Astrocyte (in vitro differentiated cells and primary cell): ENCODE measurements around the gene PLCD3. TPM values are rescaled to one million over a fixed set of nuclear protein-coding genes. Genes with fewer than 3 reads are reported as not detected.
A peak's percentile ranks its signal among the peaks of the same experiment; 100 is the strongest.

Experiments used
- DNase-seq: peaks from one replicate; pipeline ENCODE4 v3.0.0-alpha.2; 2010; ENCODE audit warnings: low read depth
- FAIRE-seq: peaks from 2 replicates; lab custom pipeline; 2011; peaks lifted over from hg19 to GRCh38; lab: Jason Lieb, UNC
- H2AFZ ChIP-seq: 2 replicates; pipeline ENCODE4 v1.6.0; 2012; ENCODE audit warnings: low read depth, low read length, inconsistent platforms
- H3K27ac ChIP-seq: 2 replicates; pipeline ENCODE4 v1.5.1; 2011; ENCODE audit warnings: low read depth, low read length, inconsistent platforms
- H3K27me3 ChIP-seq: 2 replicates; pipeline ENCODE4 v1.6.0; 2011; ENCODE audit warnings: low read length, inconsistent platforms; ENCODE audit not compliant: insufficient read depth
- H3K36me3 ChIP-seq: 2 replicates; pipeline ENCODE4 v1.5.1; 2011; ENCODE audit warnings: low read length, inconsistent platforms; ENCODE audit not compliant: insufficient read depth
- H3K4me1 ChIP-seq: 2 replicates; pipeline ENCODE4 v1.5.1; 2011; ENCODE audit warnings: low read length, inconsistent platforms; ENCODE audit not compliant: insufficient read depth
- H3K4me2 ChIP-seq: 2 replicates; pipeline ENCODE4 v1.6.0; 2012; ENCODE audit warnings: low read length, inconsistent platforms
- H3K4me3 ChIP-seq: 2 replicates; pipeline ENCODE4 v1.5.1; 2011; ENCODE audit warnings: low read depth, mild to moderate bottlenecking, low read length, inconsistent platforms; ENCODE audit not compliant: insufficient read depth
- H3K79me2 ChIP-seq: 2 replicates; pipeline ENCODE4 v1.6.0; 2012; ENCODE audit warnings: mild to moderate bottlenecking, low read length, inconsistent platforms; ENCODE audit not compliant: insufficient read depth
- H3K9ac ChIP-seq: 2 replicates; pipeline ENCODE4 v1.6.0; 2012; ENCODE audit warnings: mild to moderate bottlenecking, low read length, inconsistent platforms
- H3K9me3 ChIP-seq: 2 replicates; pipeline ENCODE4 v1.5.1; 2012; ENCODE audit warnings: low read depth, mild to moderate bottlenecking, low read length, inconsistent platforms; ENCODE audit not compliant: insufficient read depth
- H4K20me1 ChIP-seq: 2 replicates; pipeline ENCODE4 v1.6.0; 2012; ENCODE audit warnings: low read length, inconsistent platforms; ENCODE audit not compliant: insufficient read depth
- H3K27ac Mint-ChIP-seq: one replicate; pipeline ENCODE4 v1.8.0; 2021; ENCODE audit warnings: mild to moderate bottlenecking, mixed read lengths; ENCODE audit not compliant: unreplicated experiment
- H3K27me3 Mint-ChIP-seq: one replicate; pipeline ENCODE4 v1.8.0; 2021; ENCODE audit warnings: low read depth, mixed read lengths; ENCODE audit not compliant: unreplicated experiment
- H3K36me3 Mint-ChIP-seq: one replicate; pipeline ENCODE4 v1.8.0; 2021; ENCODE audit warnings: low read depth, mixed read lengths; ENCODE audit not compliant: unreplicated experiment
- H3K4me1 Mint-ChIP-seq: one replicate; pipeline ENCODE4 v1.8.0; 2021; ENCODE audit warnings: low read depth, mixed read lengths; ENCODE audit not compliant: unreplicated experiment
- H3K4me3 Mint-ChIP-seq: one replicate; pipeline ENCODE4 v1.8.0; 2021; ENCODE audit warnings: mild to moderate bottlenecking, moderate library complexity, mixed read lengths; ENCODE audit not compliant: unreplicated experiment
- H3K9me3 Mint-ChIP-seq: one replicate; pipeline ENCODE4 v1.8.0; 2021; ENCODE audit warnings: mild to moderate bottlenecking, mixed read lengths; ENCODE audit not compliant: unreplicated experiment
- CTCF ChIP-seq: IDR thresholded peaks from 2 replicates; pipeline ENCODE4 v1.5.1; 2011; ENCODE audit warnings: low read depth, mild to moderate bottlenecking, inconsistent platforms, low read length, moderate library complexity; ENCODE audit not compliant: insufficient read depth
- EZH2 ChIP-seq: IDR thresholded peaks from 2 replicates; pipeline ENCODE4 v1.6.1; 2012; ENCODE audit warnings: mild to moderate bottlenecking, low read length, inconsistent platforms; ENCODE audit not compliant: insufficient read depth
- total RNA-seq: library from RNA; stranded (reverse); gene quantifications from 2 replicates; pipeline ENCODE4 v1.2.1, GENCODE V29; 2021

PLCD3 gene
- total RNA-seq, 1 donor from 2014 or later, result 92.0 TPM

- no peak overlapping the region for H3K9ac ChIP-seq
- H3K27ac ChIP-seq, result no peak overlapping the region
- DNase-seq, result no peak
- peaks cover 74% of the 10 kb centered on the region for H4K20me1 ChIP-seq
- H3K4me3 Mint-ChIP-seq, result no peak overlapping the region
- peaks cover 11% of the 10 kb centered on the region for H3K4me1 Mint-ChIP-seq
- TF ChIP-seq CTCF, result no peak
- TF ChIP-seq EZH2, result no peak
- no peak for FAIRE-seq
- no peak overlapping the region for H3K4me3 ChIP-seq
- H3K4me2 ChIP-seq, result no peak overlapping the region
- H3K27me3 ChIP-seq, result no peaks in the 10 kb centered on the region
- H3K36me3 Mint-ChIP-seq, result peaks cover 11% of the 10 kb centered on the region
- no peaks in the 10 kb centered on the region for H3K9me3 ChIP-seq
- H3K36me3 ChIP-seq, result peaks cover 9% of the 10 kb centered on the region
- peaks cover 4% of the 10 kb centered on the region for H3K4me1 ChIP-seq
- H2AFZ ChIP-seq, result no peak overlapping the region
- peaks cover 94% of the 10 kb centered on the region for H3K79me2 ChIP-seq
- H3K27me3 Mint-ChIP-seq, result no peaks in the 10 kb centered on the region
- H3K27ac Mint-ChIP-seq, result no peak overlapping the region
- H3K9me3 Mint-ChIP-seq, result no peaks in the 10 kb centered on the region
These were observed 64.7 kb downstream of the PLCD3 start for GRCh38 chr17:45067637-45068036.

- Histone ChIP-seq H3K79me2 (peaks cover 92% of the 10 kb centered on the region), H3K4me1 (peaks cover 9% of the 10 kb centered on the region), H3K27me3 (no peaks in the 10 kb centered on the region), H3K4me2 (no peak overlapping the region), H3K36me3 (no peaks in the 10 kb centered on the region), H3K9me3 (no peaks in the 10 kb centered on the region), H2AFZ (no peak overlapping the region), H3K4me3 (no peak overlapping the region), H3K27ac (no peak overlapping the region), H3K9ac (no peak overlapping the region), H4K20me1 (peaks cover 48% of the 10 kb centered on the region)
- DNase-seq (no peak), FAIRE-seq (no peak)
- Mint-ChIP-seq H3K4me1 (peaks cover 10% of the 10 kb centered on the region), H3K27ac (no peak overlapping the region), H3K9me3 (no peaks in the 10 kb centered on the region), H3K36me3 (peaks cover 5% of the 10 kb centered on the region), H3K27me3 (no peaks in the 10 kb centered on the region), H3K4me3 (peak overlapping the region; percentile 60)
- TF ChIP-seq CTCF, result no peak
- TF ChIP-seq EZH2, result no peak
These were observed 69.1 kb downstream of the PLCD3 start for GRCh38 chr17:45063198-45063597.

- peak overlapping the region; percentile 99 for H3K27ac ChIP-seq
These were observed 70.6 kb downstream of the PLCD3 start for GRCh38 chr17:45061606-45062205.

More at GRCh38 chr17:45061606-45062205, 70.6 kb downstream of the PLCD3 start:
- Histone ChIP-seq H4K20me1 (peaks cover 33% of the 10 kb centered on the region), H3K4me2 (peak overlapping the region; percentile 82), H3K27me3 (no peaks in the 10 kb centered on the region), H3K4me1 (peaks cover 9% of the 10 kb centered on the region), H3K9ac (peak overlapping the region; percentile 99), H3K4me3 (peak overlapping the region; percentile 98), H3K79me2 (peaks cover 77% of the 10 kb centered on the region), H2AFZ (peak overlapping the region; percentile 98), H3K36me3 (no peaks in the 10 kb centered on the region), H3K9me3 (no peaks in the 10 kb centered on the region)
- Mint-ChIP-seq H3K36me3 (peaks cover 1% of the 10 kb centered on the region), H3K4me3 (peak overlapping the region; percentile 99), H3K4me1 (peaks cover 10% of the 10 kb centered on the region), H3K9me3 (no peaks in the 10 kb centered on the region), H3K27ac (peak overlapping the region; percentile 100), H3K27me3 (no peaks in the 10 kb centered on the region)
- DNase-seq (no peak), FAIRE-seq (no peak)
- TF ChIP-seq CTCF (no peak), EZH2 (no peak)
